Mammary epithelial cell (primary cell): ENCODE results near the gene CLCF1.

Experiments used
- EZH2 ChIP-seq: IDR thresholded peaks from 2 replicates; pipeline ENCODE4 v1.6.1; 2012; ENCODE audit warnings: low read length, inconsistent platforms, borderline replicate concordance
- TF ChIP-seq, protein P1 (sequence below), 2 donors: IDR thresholded peaks in 1 of 2; conservative IDR thresholded peaks in 1 of 2; 2 replicates each; pipeline ENCODE4 v1.5.1; 2011 to 2012; ENCODE audit warnings: inconsistent platforms in 2 of 2, low read length in 2 of 2, mild to moderate bottlenecking in 2 of 2, control low read depth in 1 of 2, low read depth in 1 of 2; ENCODE audit not compliant: insufficient read depth in 1 of 2; ENCODE audit errors: extremely low read depth in 1 of 2

GRCh38 chr11:67366961-67367760 lies 6.2 kb downstream of the CLCF1 start:
- TF ChIP-seq, protein P1, sequence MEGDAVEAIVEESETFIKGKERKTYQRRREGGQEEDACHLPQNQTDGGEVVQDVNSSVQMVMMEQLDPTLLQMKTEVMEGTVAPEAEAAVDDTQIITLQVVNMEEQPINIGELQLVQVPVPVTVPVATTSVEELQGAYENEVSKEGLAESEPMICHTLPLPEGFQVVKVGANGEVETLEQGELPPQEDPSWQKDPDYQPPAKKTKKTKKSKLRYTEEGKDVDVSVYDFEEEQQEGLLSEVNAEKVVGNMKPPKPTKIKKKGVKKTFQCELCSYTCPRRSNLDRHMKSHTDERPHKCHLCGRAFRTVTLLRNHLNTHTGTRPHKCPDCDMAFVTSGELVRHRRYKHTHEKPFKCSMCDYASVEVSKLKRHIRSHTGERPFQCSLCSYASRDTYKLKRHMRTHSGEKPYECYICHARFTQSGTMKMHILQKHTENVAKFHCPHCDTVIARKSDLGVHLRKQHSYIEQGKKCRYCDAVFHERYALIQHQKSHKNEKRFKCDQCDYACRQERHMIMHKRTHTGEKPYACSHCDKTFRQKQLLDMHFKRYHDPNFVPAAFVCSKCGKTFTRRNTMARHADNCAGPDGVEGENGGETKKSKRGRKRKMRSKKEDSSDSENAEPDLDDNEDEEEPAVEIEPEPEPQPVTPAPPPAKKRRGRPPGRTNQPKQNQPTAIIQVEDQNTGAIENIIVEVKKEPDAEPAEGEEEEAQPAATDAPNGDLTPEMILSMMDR (conservative IDR thresholded peaks at IDR 0.05 in 1 of 2, IDR thresholded peaks at IDR 0.05 in 1 of 2; ENCODE audit: extremely low read depth in 1 of 2, insufficient read depth in 1 of 2, low read depth in 1 of 2, low read length in 2 of 2): no peak
- TF ChIP-seq EZH2: no peak
